IMR-90 (cell line): ENCODE results near the gene TSHZ1.

ENCODE experiments used
- CEBPB ChIP-seq: IDR thresholded peaks from 2 replicates; pipeline ENCODE4 v1.6.1; 2012; ENCODE audit warnings: low read depth, low read length, improper control_type of control experiment
- CTCF ChIP-seq: conservative IDR thresholded peaks from 2 replicates; pipeline ENCODE4 v1.5.1; 2012; ENCODE audit warnings: mild to moderate bottlenecking, low read depth, low read length, improper control_type of control experiment
- ELK1 ChIP-seq: fragments of 150-350 bp; IDR thresholded peaks from 2 replicates; pipeline ENCODE4 v1.6.1; 2016; ENCODE audit warnings: low read depth, mild to moderate bottlenecking, low read length, moderate library complexity, borderline replicate concordance
- FOS ChIP-seq: fragments of 150-350 bp; IDR thresholded peaks from 2 replicates; pipeline ENCODE4 v1.6.1; 2016; ENCODE audit warnings: low read depth, low read length
- MXI1 ChIP-seq: IDR thresholded peaks from 2 replicates; pipeline ENCODE4 v1.6.1; 2012; ENCODE audit warnings: low read depth, mild to moderate bottlenecking, low read length, moderate library complexity, borderline replicate concordance
- NFE2L2 ChIP-seq: fragments of 150-350 bp; IDR thresholded peaks from 2 replicates; pipeline ENCODE4 v1.6.1; 2016; ENCODE audit warnings: low read depth, mild to moderate bottlenecking, low read length
- POLR2A ChIP-seq: IDR thresholded peaks from 2 replicates; pipeline ENCODE4 v1.6.1; 2012; ENCODE audit warnings: mild to moderate bottlenecking, low read depth, low read length
- RCOR1 ChIP-seq: IDR thresholded peaks from 2 replicates; pipeline ENCODE4 v1.6.1; 2012; ENCODE audit warnings: mild to moderate bottlenecking, low read length, improper control_type of control experiment; ENCODE audit not compliant: insufficient replicate concordance
- SMC3 ChIP-seq: fragments of 150-350 bp; IDR thresholded peaks from 2 replicates; pipeline ENCODE4 v1.6.1; 2016; ENCODE audit warnings: low read depth, mild to moderate bottlenecking, antibody characterized with exemption, low read length, moderate library complexity
- USF2 ChIP-seq: fragments of 150-350 bp; IDR thresholded peaks from 2 replicates; pipeline ENCODE4 v1.6.1; 2017; ENCODE audit warnings: mild to moderate bottlenecking, antibody characterized with exemption, low read length, low read depth

GRCh38 chr18:75249672-75250470 lies 39.3 kb downstream of the TSHZ1 start:
- no peak for TF ChIP-seq CTCF
- no peak for TF ChIP-seq CEBPB
- TF ChIP-seq POLR2A = no peak
- TF ChIP-seq NFE2L2 = no peak
- TF ChIP-seq RCOR1 = no peak
- TF ChIP-seq SMC3 = no peak
- TF ChIP-seq ELK1 = no peak
- TF ChIP-seq USF2 = no peak
- no peak for TF ChIP-seq FOS
- no peak for TF ChIP-seq MXI1
